BJ (cell line): ENCODE data around the gene CEP164. TPM values are rescaled to one million over a fixed set of nuclear protein-coding genes. Genes with fewer than 3 reads are reported as not detected.

ENCODE experiments used
- CTCF ChIA-PET: fragments of 350-600 bp; formaldehyde crosslinking; extraction: SDS; loops from one replicate; lab custom pipeline; 2021; ENCODE audit warnings: antibody characterized with exemption, inconsistent platforms; lab: Yijun Ruan, JAX
- POLR2A ChIA-PET: fragments of 300-600 bp; sonication (Branson Sonifier 250); formaldehyde crosslinking; extraction: SDS; loops from one replicate; lab custom pipeline; 2021; ENCODE audit warnings: antibody characterized with exemption; lab: Charles Lee
- DNase-seq: peaks from one replicate; pipeline ENCODE4 v3.0.0-alpha.2; 2011; ENCODE audit warnings: low read depth
- H3K27me3 ChIP-seq: 2 replicates; pipeline ENCODE4 v1.6.0; 2011; ENCODE audit warnings: low read length; ENCODE audit not compliant: control insufficient read depth, insufficient read depth
- H3K36me3 ChIP-seq: 2 replicates; pipeline ENCODE4 v1.5.1; 2011; ENCODE audit warnings: low read length; ENCODE audit not compliant: control insufficient read depth, insufficient read depth
- H3K4me3 ChIP-seq: 2 replicates; pipeline ENCODE4 v1.5.1; 2011; ENCODE audit warnings: low read depth, mild to moderate bottlenecking, control low read depth, low read length
- CTCF ChIP-seq: IDR thresholded peaks from 2 replicates; pipeline ENCODE4 v1.5.1; 2011; ENCODE audit warnings: low read depth, mild to moderate bottlenecking, control low read depth, inconsistent platforms, low read length, moderate library complexity; ENCODE audit not compliant: insufficient read depth
- polyA plus RNA-seq: library from polyadenylated mRNA; depleted of rRNA; stranded (reverse); fragments of >200 nt; gene quantifications from 2 replicates; pipeline ENCODE4 v1.2.3, GENCODE V29; 2011

CEP164 gene
- polyA plus RNA-seq, 1 experiment: 27.4 TPM

- ChIA-PET POLR2A (no interaction called here), CTCF (interaction anchor here (1.7 kb wide), 1 partner anchor 71 kb away, joined by 4 read pairs; no protein-coding TSS in a partner anchor)
- no peak for TF ChIP-seq CTCF
- H3K36me3 ChIP-seq: peaks cover 33% of the 10 kb centered on the region
- no peak for DNase-seq
- H3K4me3 ChIP-seq: no peak overlapping the region
- H3K27me3 ChIP-seq: no peaks in the 10 kb centered on the region
These were observed 26.9 kb downstream of the CEP164 start for GRCh38 chr11:117354550-117354949.

GRCh38 chr11:117356126-117356890 is 28.7 kb downstream of the CEP164 start:
- Histone ChIP-seq H3K36me3 (peaks cover 36% of the 10 kb centered on the region), H3K4me3 (no peak overlapping the region), H3K27me3 (no peaks in the 10 kb centered on the region)
- ChIA-PET CTCF (interaction anchor here (1.5 to 1.7 kb wide), 2 partner anchors 29 to 117 kb away, joined by 3 read pairs; partner anchors contain the start of gene CEP164), POLR2A (no interaction called here)
- TF ChIP-seq CTCF: no peak
- no peak for DNase-seq

GRCh38 chr11:117361432-117361831 is 33.8 kb downstream of the CEP164 start:
- peaks cover 19% of the 10 kb centered on the region for H3K36me3 ChIP-seq
- no peak for TF ChIP-seq CTCF
- ChIA-PET CTCF (no interaction called here), POLR2A (no interaction called here)
- no peak overlapping the region for H3K4me3 ChIP-seq
- H3K27me3 ChIP-seq: no peaks in the 10 kb centered on the region
- no peak for DNase-seq

GRCh38 chr11:117366248-117366647 is 38.6 kb downstream of the CEP164 start:
- no peaks in the 10 kb centered on the region for H3K27me3 ChIP-seq
- POLR2A ChIA-PET: no interaction called here

GRCh38 chr11:117366875-117367274 is 39.2 kb downstream of the CEP164 start:
- no peak overlapping the region for H3K4me3 ChIP-seq
- H3K27me3 ChIP-seq: no peaks in the 10 kb centered on the region
- no peak for DNase-seq
- peaks cover 30% of the 10 kb centered on the region for H3K36me3 ChIP-seq
- ChIA-PET CTCF (interaction anchor here (1.4 kb wide), 1 partner anchor 26 kb away, joined by 3 read pairs; no protein-coding TSS in a partner anchor), POLR2A (no interaction called here)
- no peak for TF ChIP-seq CTCF

More at GRCh38 chr11:117366248-117366647, 38.6 kb downstream of the CEP164 start:
- no peak overlapping the region for H3K4me3 ChIP-seq
- H3K36me3 ChIP-seq: peaks cover 28% of the 10 kb centered on the region
- CTCF ChIA-PET: interaction anchor here (1.3 to 1.4 kb wide), 2 partner anchors 17 to 25 kb away, joined by 3 read pairs; no protein-coding TSS in a partner anchor
- DNase-seq: no peak
- TF ChIP-seq CTCF: no peak
